Measurements from ENCODE around the gene CCDC85C. TPM values are rescaled to one million over a fixed set of nuclear protein-coding genes. Genes with fewer than 3 reads are reported as not detected.

CCDC85C gene
- total and polyA plus RNA-seq, 2 of the 4 experiments (the other 2 are of a cell fraction): 16.0 to 19.0 TPM

DNA sequence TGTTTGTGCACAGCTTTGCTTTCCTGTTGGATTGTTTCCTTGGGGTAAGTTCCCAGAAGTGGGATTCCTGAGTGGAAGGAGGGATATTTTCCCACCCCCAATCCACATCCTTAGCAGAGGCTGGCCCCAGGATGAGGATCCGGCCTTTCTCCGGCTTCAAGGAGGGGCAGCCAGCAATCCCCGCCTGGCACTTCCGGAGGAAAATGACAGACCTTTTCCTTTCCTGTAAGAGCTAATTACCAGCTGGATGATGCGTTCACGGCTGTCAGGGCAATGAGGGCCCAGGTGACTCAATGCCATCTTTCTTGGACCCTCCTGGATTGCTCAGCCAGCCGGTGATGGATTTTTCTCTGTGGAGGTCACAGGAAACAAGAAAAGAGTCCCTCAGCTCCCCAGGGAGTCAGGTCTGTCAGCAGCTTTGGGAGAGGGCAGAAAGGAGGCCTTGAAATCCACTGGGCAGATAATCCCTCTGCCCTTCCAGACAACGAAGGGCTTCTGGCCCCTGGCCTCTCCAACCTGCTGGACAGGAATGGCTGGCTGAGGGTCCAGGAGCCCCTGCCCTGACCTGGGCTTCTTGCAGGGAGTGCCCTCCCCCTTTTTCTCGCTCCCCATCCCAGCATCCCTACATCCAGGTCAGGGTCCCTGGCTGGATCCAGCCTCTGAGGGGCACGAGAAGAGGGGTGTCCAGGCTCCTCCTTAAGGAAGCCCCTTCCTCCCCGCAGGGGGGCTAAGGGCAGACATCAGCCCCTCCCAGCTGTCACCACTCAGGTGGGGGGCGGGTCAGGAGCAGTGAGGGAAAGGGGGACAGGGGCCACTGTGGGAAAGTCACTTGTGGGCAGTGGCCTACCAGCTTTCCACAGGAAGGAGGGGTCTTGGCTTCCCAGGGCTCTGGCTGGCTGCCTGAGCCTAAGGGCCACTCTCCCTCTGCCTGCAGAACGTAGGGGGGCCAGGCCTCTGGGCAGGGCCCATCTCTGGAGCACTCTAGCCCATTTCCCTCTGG is 16.1 kb upstream of the CCDC85C start:
- Histone ChIP-seq H3K4ac (ENCODE audit: low read depth, low read length) (peak overlapping the region; percentile 66; the same call in 1 of the 2 replicates), H3K79me1 (ENCODE audit: low read depth in 1 of 2, low read length in 2 of 2) (peaks cover 0 to 2% of the 10 kb centered on the region in 2 experiments; a peak in 1 of 4 replicates), H2BK5ac (ENCODE audit: low read depth, low read length, poor library complexity, severe bottlenecking) (peak overlapping the region; percentile 32), H2AFZ (replicated peaks; ENCODE audit: low read length, poor library complexity) (peak overlapping the region; percentile 83), H2BK120ac (ENCODE audit: low read depth, low read length) (peak overlapping the region; percentile 58), H3K4me1 (ENCODE audit: control insufficient read depth, insufficient read depth, low read length) (peaks cover 20% of the 10 kb centered on the region), H3K36me3 (ENCODE audit: control insufficient read depth, insufficient read depth, low read length) (no peaks in the 10 kb centered on the region), H3K27ac (ENCODE audit: insufficient read depth, low read length) (no peak overlapping the region), H3K9ac (ENCODE audit: low read depth, low read length) (no peak overlapping the region), H3K4me3 (ENCODE audit: insufficient read depth, low read depth, low read length) (no peak overlapping the region), H2AK9ac (replicated peaks; ENCODE audit: low read depth, low read length, poor library complexity) (peak overlapping the region; percentile 1), H4K20me1 (ENCODE audit: insufficient read depth, low read length) (no peaks in the 10 kb centered on the region), H3K9me3 (ENCODE audit: control insufficient read depth, insufficient read depth, low read length) (no peaks in the 10 kb centered on the region), H4K91ac (ENCODE audit: insufficient read depth, low read depth, low read length) (peak overlapping the region; percentile 65), H3K4me2 (ENCODE audit: low read depth, low read length) (no peak overlapping the region), H2AK5ac (ENCODE audit: low read depth, low read length) (peak overlapping the region; percentile 91), H4K5ac (ENCODE audit: low read depth, low read length) (peak overlapping the region; percentile 60; the same call in 1 of the 2 replicates), H2BK20ac (ENCODE audit: low read depth, low read length) (peak overlapping the region; percentile 56), H3K9me1 (ENCODE audit: insufficient read depth, low read length) (peaks cover 19% of the 10 kb centered on the region), H3K14ac (replicated peaks; ENCODE audit: low read depth, low read length) (peak overlapping the region; percentile 69), H3K27me3 (ENCODE audit: control insufficient read depth, insufficient read depth, low read length) (no peaks in the 10 kb centered on the region), H2BK15ac (ENCODE audit: low read depth, low read length) (peak overlapping the region; percentile 30; the same call in 1 of the 3 replicates), H3K18ac (ENCODE audit: low read depth, low read length) (peak overlapping the region; percentile 11; the same call in 1 of the 2 replicates), H3K56ac (ENCODE audit: extremely low read depth, insufficient read depth, low read length) (no peak overlapping the region), H4K8ac (ENCODE audit: low read depth in 2 of 2, low read length in 2 of 2) (peak overlapping the region; percentile 84 to 85; a peak in 3 of 4 replicates), H3K23ac (ENCODE audit: low read depth, low read length) (0 out of 2 replicates have a peak overlapping the region, but pooled peaks have one; percentile 18)
- POLR2A ChIA-PET (ENCODE audit: unreplicated experiment): no interaction called here
- in situ Hi-C loops (cut with MboI; ENCODE audit: low sequenced_read_pairs) (loop anchor here (5.0 kb wide), 1 partner anchor 98 kb away; no protein-coding TSS in a partner anchor), intact Hi-C loops (cut with micrococcal nuclease) (no loop called here), dilution Hi-C loops (cut with HindIII; ENCODE audit: low sequenced_read_pairs, unreplicated experiment) (no loop called here)
- no TSS peak for BruUV-seq (replicated peaks)
- CTCF ChIA-PET: no interaction called here
- peak; percentile 45 for DNase-seq
- 61% methylated on average over 7 of the region's 13 CpGs; no CpG with 5 or more reads in 1 of the 2 experiments for WGBS, 2 experiments (ENCODE audit: extremely low coverage in 2 of 2, insufficient read length in 1 of 2)
- no peak for ATAC-seq (ENCODE audit: low read depth)
- no peak for TF ChIP-seq BHLHE40 (IDR thresholded peaks at IDR 0.05; ENCODE audit: low read depth, low read length)
- no peak for TF ChIP-seq CHD1 (IDR thresholded peaks at IDR 0.05; ENCODE audit: low read depth, low read length)
- no peak for TF ChIP-seq SMC3 (IDR thresholded peaks at IDR 0.05; ENCODE audit: low read depth, low read length)
- no peak for TF ChIP-seq RFX5 (IDR thresholded peaks at IDR 0.05; ENCODE audit: low read depth, low read length)
- TF ChIP-seq CEBPB (IDR thresholded peaks at IDR 0.05; ENCODE audit: low read depth, low read length): no peak
- no peak for TF ChIP-seq MAZ (IDR thresholded peaks at IDR 0.05; ENCODE audit: borderline replicate concordance, low read depth, low read length)
- no peak for TF ChIP-seq RCOR1 (IDR thresholded peaks at IDR 0.05; ENCODE audit: insufficient replicate concordance, low read length)
- TF ChIP-seq RAD21 (IDR thresholded peaks at IDR 0.05; ENCODE audit: low read length): no peak
